PC-3 (cell line): ENCODE measurements around the gene ZNF687. TPM values are rescaled to one million over a fixed set of nuclear protein-coding genes. Genes with fewer than 3 reads are reported as not detected.

ENCODE experiments used
- ATAC-seq: fragments of 200-7000 bp; cut with Tn5 transposase; 2 replicates; pipeline ENCODE4 v1.9.1; 2020; ENCODE audit warnings: mild to moderate bottlenecking, moderate library complexity
- BruUV-seq: library from RNA; stranded (reverse); fragments of 400-500 nt; replicated peaks from 2 replicates; lab custom pipeline; 2021; lab: Mats Ljungman, UMichigan
- CTCF ChIA-PET: fragments of 300-600 bp; sonication (Branson Sonifier 250); formaldehyde crosslinking; loops from one replicate; lab custom pipeline; 2022; ENCODE audit warnings: antibody characterized with exemption; lab: Charles Lee
- POLR2A ChIA-PET: fragments of 300-600 bp; sonication (Branson Sonifier 250); formaldehyde crosslinking; loops from one replicate; lab custom pipeline; 2022; ENCODE audit warnings: antibody characterized with exemption; ENCODE audit not compliant: unreplicated experiment; lab: Charles Lee
- DNase-seq: peaks from one replicate; pipeline ENCODE4 v3.0.0-alpha.2; 2015
- H2AFZ ChIP-seq: fragments of 300-600 bp; sonication (generic); 2 replicates; pipeline ENCODE4 v1.6.0; 2016; ENCODE audit warnings: antibody characterized with exemption, low read length
- H3F3A ChIP-seq: fragments of 300-600 bp; sonication (generic); one replicate; pipeline ENCODE4 v1.6.0; 2017; ENCODE audit warnings: antibody characterized with exemption, low read length, control low read depth, mild to moderate bottlenecking; ENCODE audit not compliant: unreplicated experiment
- H3K27ac ChIP-seq: fragments of 300-600 bp; sonication (generic); 2 replicates; pipeline ENCODE4 v1.5.1; 2016; ENCODE audit warnings: mild to moderate bottlenecking, low read length
- H3K27me3 ChIP-seq: fragments of 300-600 bp; sonication (generic); 2 replicates; pipeline ENCODE4 v1.6.1; 2016; ENCODE audit warnings: low read length, mixed read lengths
- H3K36me3 ChIP-seq: fragments of 300-600 bp; sonication (generic); 2 replicates; pipeline ENCODE4 v1.6.1; 2016; ENCODE audit warnings: low read depth, mixed run types, low read length, mixed read lengths
- H3K4me1 ChIP-seq: fragments of 300-600 bp; sonication (generic); 2 replicates; pipeline ENCODE4 v1.5.1; 2016; ENCODE audit warnings: low read length; ENCODE audit not compliant: insufficient read depth
- H3K4me2 ChIP-seq: fragments of 300-600 bp; sonication (generic); 2 replicates; pipeline ENCODE4 v1.6.0; 2016; ENCODE audit warnings: low read length
- H3K4me3 ChIP-seq: fragments of 300-600 bp; sonication (generic); 2 replicates; pipeline ENCODE4 v1.5.1; 2016; ENCODE audit warnings: mild to moderate bottlenecking, low read length, mixed read lengths
- H3K79me2 ChIP-seq: fragments of 300-600 bp; sonication (generic); 2 replicates; pipeline ENCODE4 v1.6.1; 2017; ENCODE audit warnings: low read length, mixed read lengths
- H3K9ac ChIP-seq: fragments of 300-600 bp; sonication (generic); 2 replicates; pipeline ENCODE4 v1.6.0; 2016; ENCODE audit warnings: mild to moderate bottlenecking, low read length
- H3K9me2 ChIP-seq: fragments of 300-600 bp; sonication (generic); replicated peaks from 2 replicates; pipeline ENCODE4 v1.6.1; 2016; ENCODE audit warnings: mixed run types, low read length, mixed read lengths
- H3K9me3 ChIP-seq: fragments of 300-600 bp; sonication (generic); 2 replicates; pipeline ENCODE4 v1.6.1; 2016; ENCODE audit warnings: low read length, mixed read lengths
- H4K20me1 ChIP-seq: fragments of 300-600 bp; sonication (generic); 2 replicates; pipeline ENCODE4 v1.6.1; 2016; ENCODE audit warnings: low read length, mixed read lengths
- EZH2 ChIP-seq: fragments of 300-600 bp; sonication (generic); IDR thresholded peaks from one replicate; pipeline ENCODE4 v1.6.1; 2017; ENCODE audit warnings: antibody characterized with exemption, mild to moderate bottlenecking, low read length; ENCODE audit not compliant: unreplicated experiment
- EZH2phosphoT487 ChIP-seq: fragments of 300-600 bp; sonication (generic); IDR thresholded peaks from 2 replicates; pipeline ENCODE4 v1.6.1; 2018; ENCODE audit warnings: mild to moderate bottlenecking, antibody characterized with exemption, low read length, borderline replicate concordance
- intact Hi-C: fragments of 100-400 bp; cut with micrococcal nuclease; formaldehyde crosslinking; loops from 2 replicates; pipeline ENCODE4 v1.9.0; 2023
- total RNA-seq: library from RNA; depleted of rRNA; stranded (reverse); fragments of >200 nt; gene quantifications from 2 replicates; pipeline ENCODE4 v1.2.3, GENCODE V29; 2014
- TF ChIP-seq, protein P1 (sequence below): fragments of 300-600 bp; sonication (generic); conservative IDR thresholded peaks from 2 replicates; pipeline ENCODE4 v1.5.1; 2017; ENCODE audit warnings: antibody characterized with exemption, low read depth, mild to moderate bottlenecking, low read length

ZNF687 gene
- total RNA-seq, 1 experiment from 2014 or later = 24.6 TPM

DNA sequence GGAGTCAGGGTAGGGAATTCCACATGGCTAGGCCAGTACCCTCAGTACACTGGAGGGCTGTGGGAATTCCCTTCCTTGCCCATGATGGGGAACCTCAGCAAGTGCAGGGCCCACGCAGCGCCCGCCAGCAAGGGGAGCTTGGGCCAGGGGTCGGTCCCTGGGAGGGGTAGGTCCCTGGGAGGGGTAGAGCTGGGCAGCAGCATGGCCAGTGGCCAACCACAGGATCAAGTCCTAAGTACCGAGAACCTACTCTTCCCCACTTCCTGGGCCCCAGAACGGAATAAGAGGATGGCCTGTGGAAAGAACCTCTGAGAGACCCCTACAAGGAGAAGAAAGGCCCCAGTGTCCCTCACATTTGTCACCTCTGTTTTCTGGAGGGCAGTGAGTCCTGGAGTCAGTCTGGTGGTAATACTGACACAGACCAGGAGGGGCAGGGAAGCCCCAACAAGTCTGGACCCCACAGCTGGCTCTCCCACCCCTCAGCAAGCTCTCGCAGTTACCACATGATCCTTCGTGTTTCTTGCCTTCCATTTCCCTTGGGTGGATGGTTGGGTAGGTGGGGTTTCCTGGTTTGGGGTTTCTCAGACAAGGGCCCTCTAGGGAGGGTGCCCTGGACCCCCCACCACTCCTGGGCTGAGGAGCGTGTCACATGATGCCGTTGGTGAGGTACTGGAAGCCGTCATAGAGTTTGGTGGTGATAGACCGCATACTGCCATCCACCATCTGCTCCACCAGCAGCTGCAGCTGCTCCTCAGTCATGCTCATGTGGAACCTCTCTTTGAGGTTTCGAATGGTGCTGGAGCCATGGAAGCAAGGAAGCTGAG is 10.3 kb downstream of the ZNF687 start:
- no peak for TF ChIP-seq EZH2phosphoT487
- TF ChIP-seq, protein P1, sequence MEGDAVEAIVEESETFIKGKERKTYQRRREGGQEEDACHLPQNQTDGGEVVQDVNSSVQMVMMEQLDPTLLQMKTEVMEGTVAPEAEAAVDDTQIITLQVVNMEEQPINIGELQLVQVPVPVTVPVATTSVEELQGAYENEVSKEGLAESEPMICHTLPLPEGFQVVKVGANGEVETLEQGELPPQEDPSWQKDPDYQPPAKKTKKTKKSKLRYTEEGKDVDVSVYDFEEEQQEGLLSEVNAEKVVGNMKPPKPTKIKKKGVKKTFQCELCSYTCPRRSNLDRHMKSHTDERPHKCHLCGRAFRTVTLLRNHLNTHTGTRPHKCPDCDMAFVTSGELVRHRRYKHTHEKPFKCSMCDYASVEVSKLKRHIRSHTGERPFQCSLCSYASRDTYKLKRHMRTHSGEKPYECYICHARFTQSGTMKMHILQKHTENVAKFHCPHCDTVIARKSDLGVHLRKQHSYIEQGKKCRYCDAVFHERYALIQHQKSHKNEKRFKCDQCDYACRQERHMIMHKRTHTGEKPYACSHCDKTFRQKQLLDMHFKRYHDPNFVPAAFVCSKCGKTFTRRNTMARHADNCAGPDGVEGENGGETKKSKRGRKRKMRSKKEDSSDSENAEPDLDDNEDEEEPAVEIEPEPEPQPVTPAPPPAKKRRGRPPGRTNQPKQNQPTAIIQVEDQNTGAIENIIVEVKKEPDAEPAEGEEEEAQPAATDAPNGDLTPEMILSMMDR = 0 out of 2 replicates have a peak, but pooled peaks have one; percentile 9
- BruUV-seq = TSS peak; percentile 20
- H3K27me3 ChIP-seq = no peaks in the 10 kb centered on the region
- ATAC-seq (no peak; the same call in 1 of the 2 replicates), DNase-seq (no peak)
- H3K9me3 ChIP-seq = no peaks in the 10 kb centered on the region
- intact Hi-C loops = no loop called here
- H3K36me3 ChIP-seq = peaks cover 51% of the 10 kb centered on the region
- H3K9me2 ChIP-seq = no peaks in the 10 kb centered on the region
- no peaks in the 10 kb centered on the region for H3K79me2 ChIP-seq
- POLR2A ChIA-PET = no interaction called here
- H3K4me3 ChIP-seq = no peak overlapping the region
- no peak overlapping the region for H3K27ac ChIP-seq
- H3F3A ChIP-seq = no peaks in the 10 kb centered on the region
- H4K20me1 ChIP-seq = no peaks in the 10 kb centered on the region
- no peak overlapping the region for H3K9ac ChIP-seq
- H3K4me1 ChIP-seq = no peaks in the 10 kb centered on the region
- H2AFZ ChIP-seq = no peak overlapping the region
- CTCF ChIA-PET = no interaction called here
- no peak overlapping the region for H3K4me2 ChIP-seq

DNA sequence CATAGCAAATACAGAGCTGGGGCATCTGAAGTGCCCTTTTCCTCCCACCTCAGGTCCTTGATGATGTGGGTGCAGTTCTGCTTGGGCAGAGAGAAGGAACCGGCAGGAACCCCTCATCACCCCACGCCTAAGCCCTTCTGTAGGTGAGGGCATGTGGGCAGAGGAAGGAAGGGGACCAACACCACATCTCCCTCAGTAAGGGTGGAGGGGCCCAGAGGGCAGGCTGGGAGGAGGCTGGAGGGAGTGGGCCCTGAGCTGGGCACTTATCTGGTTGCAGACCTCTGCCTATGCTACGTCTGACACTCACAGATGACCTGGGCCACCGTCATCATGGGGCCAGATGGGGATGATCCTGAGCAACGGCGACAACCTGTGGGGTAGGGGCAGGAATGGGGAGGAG is 11.0 kb downstream of the ZNF687 start:
- Histone ChIP-seq H3K9me3 (no peaks in the 10 kb centered on the region), H3K36me3 (peaks cover 51% of the 10 kb centered on the region), H3K9ac (no peak overlapping the region), H3F3A (no peaks in the 10 kb centered on the region), H3K9me2 (no peaks in the 10 kb centered on the region), H3K4me1 (no peaks in the 10 kb centered on the region), H3K27ac (no peak overlapping the region), H3K79me2 (no peaks in the 10 kb centered on the region), H3K27me3 (no peaks in the 10 kb centered on the region), H3K4me3 (no peak overlapping the region), H4K20me1 (no peaks in the 10 kb centered on the region), H3K4me2 (no peak overlapping the region), H2AFZ (no peak overlapping the region)
- TF ChIP-seq EZH2 = no peak
- TF ChIP-seq EZH2phosphoT487 = no peak
- TF ChIP-seq, protein P1 = no peak
- ChIA-PET CTCF (no interaction called here), POLR2A (no interaction called here)
- DNase-seq (no peak), ATAC-seq (no peak)
- intact Hi-C loops = no loop called here
- BruUV-seq = no TSS peak
